ENCODE data around the gene VTI1A. TPM values are rescaled to one million over a fixed set of nuclear protein-coding genes. Genes with fewer than 3 reads are reported as not detected.
"Not testable (repeated sequence)": the region's sequence is repeated elsewhere in the genome, so short reads cannot be mapped to it uniquely, and the experiment has no call there.

The VTI1A gene
- total RNA-seq, 1 donor from 2014 or later = 33.6 TPM

- Mint-ChIP-seq H3K36me3 (ENCODE audit: low read depth) (no peaks in the 10 kb centered on the region), H3K27me3 (ENCODE audit: low read depth) (peaks cover 9% of the 10 kb centered on the region), H3K4me3 (ENCODE audit: low read depth) (no peak overlapping the region), H3K27ac (no peak overlapping the region), H3K4me1 (ENCODE audit: low read depth) (peaks cover 11% of the 10 kb centered on the region), H3K9me3 (no peaks in the 10 kb centered on the region)
- intact Hi-C loops (cut with micrococcal nuclease) = no loop called here
- no peak for DNase-seq (ENCODE audit: low spot score)
Observed at GRCh38 chr10:112492736-112493135, 45.7 kb downstream of the VTI1A start.

GRCh38 chr10:112497347-112497950 is 50.4 kb downstream of the VTI1A start:
- Mint-ChIP-seq H3K4me1 (ENCODE audit: low read depth) (peaks cover 5% of the 10 kb centered on the region), H3K9me3 (no peaks in the 10 kb centered on the region), H3K27me3 (ENCODE audit: low read depth) (peaks cover 6% of the 10 kb centered on the region), H3K27ac (no peak overlapping the region), H3K36me3 (ENCODE audit: low read depth) (peaks cover 3% of the 10 kb centered on the region), H3K4me3 (ENCODE audit: low read depth) (no peak overlapping the region)
- DNase-seq (ENCODE audit: low spot score) = no peak
- intact Hi-C loops (cut with micrococcal nuclease) = no loop called here

GRCh38 chr10:112498806-112499205 is 51.8 kb downstream of the VTI1A start:
- intact Hi-C loops (cut with micrococcal nuclease) = no loop called here

GRCh38 chr10:112499985-112500384 is 53.0 kb downstream of the VTI1A start:
- not testable (repeated sequence) for H3K36me3 Mint-ChIP-seq (ENCODE audit: low read depth); H3K27me3 Mint-ChIP-seq (ENCODE audit: low read depth); H3K27ac Mint-ChIP-seq

More at GRCh38 chr10:112498806-112499205, 51.8 kb downstream of the VTI1A start:
- no peak overlapping the region for H3K4me3 Mint-ChIP-seq (ENCODE audit: low read depth)
- no peaks in the 10 kb centered on the region for H3K9me3 Mint-ChIP-seq
- H3K27ac Mint-ChIP-seq = no peak overlapping the region
- peaks cover 3% of the 10 kb centered on the region for H3K36me3 Mint-ChIP-seq (ENCODE audit: low read depth)
- DNase-seq (ENCODE audit: low spot score) = no peak
- H3K27me3 Mint-ChIP-seq (ENCODE audit: low read depth) = peaks cover 3% of the 10 kb centered on the region
- peaks cover 5% of the 10 kb centered on the region for H3K4me1 Mint-ChIP-seq (ENCODE audit: low read depth)

GRCh38 chr10:112502536-112502935 is 55.5 kb downstream of the VTI1A start:
- H3K4me1 Mint-ChIP-seq (ENCODE audit: low read depth) = peaks cover 3% of the 10 kb centered on the region

More at GRCh38 chr10:112499985-112500384, 53.0 kb downstream of the VTI1A start:
- DNase-seq (ENCODE audit: low spot score); H3K9me3 Mint-ChIP-seq; H3K4me1 Mint-ChIP-seq (ENCODE audit: low read depth); H3K4me3 Mint-ChIP-seq (ENCODE audit: low read depth); intact Hi-C loops (cut with micrococcal nuclease): not testable (repeated sequence)

GRCh38 chr10:112503643-112504042 is 56.6 kb downstream of the VTI1A start:
- H3K4me3 Mint-ChIP-seq (ENCODE audit: low read depth) = no peak overlapping the region

More at GRCh38 chr10:112502536-112502935, 55.5 kb downstream of the VTI1A start:
- intact Hi-C loops (cut with micrococcal nuclease) = no loop called here
- DNase-seq (ENCODE audit: low spot score) = no peak
- H3K36me3 Mint-ChIP-seq (ENCODE audit: low read depth) = peaks cover 3% of the 10 kb centered on the region
- H3K4me3 Mint-ChIP-seq (ENCODE audit: low read depth) = no peak overlapping the region
- H3K27ac Mint-ChIP-seq = no peak overlapping the region
- H3K27me3 Mint-ChIP-seq (ENCODE audit: low read depth) = peaks cover 7% of the 10 kb centered on the region
- no peaks in the 10 kb centered on the region for H3K9me3 Mint-ChIP-seq

GRCh38 chr10:112507046-112507445 is 60.0 kb downstream of the VTI1A start:
- H3K4me1 Mint-ChIP-seq (ENCODE audit: low read depth) = peaks cover 1% of the 10 kb centered on the region

More at GRCh38 chr10:112503643-112504042, 56.6 kb downstream of the VTI1A start:
- peaks cover 8% of the 10 kb centered on the region for H3K27me3 Mint-ChIP-seq (ENCODE audit: low read depth)
- H3K9me3 Mint-ChIP-seq = no peaks in the 10 kb centered on the region
- intact Hi-C loops (cut with micrococcal nuclease) = no loop called here
- no peak overlapping the region for H3K27ac Mint-ChIP-seq
- DNase-seq (ENCODE audit: low spot score) = no peak
- H3K4me1 Mint-ChIP-seq (ENCODE audit: low read depth) = peaks cover 1% of the 10 kb centered on the region
- peaks cover 3% of the 10 kb centered on the region for H3K36me3 Mint-ChIP-seq (ENCODE audit: low read depth)

GRCh38 chr10:112507988-112508387 is 61.0 kb downstream of the VTI1A start:
- intact Hi-C loops (cut with micrococcal nuclease) = no loop called here
- H3K36me3 Mint-ChIP-seq (ENCODE audit: low read depth) = peaks cover 4% of the 10 kb centered on the region
- H3K4me3 Mint-ChIP-seq (ENCODE audit: low read depth) = no peak overlapping the region
- peaks cover 1% of the 10 kb centered on the region for H3K4me1 Mint-ChIP-seq (ENCODE audit: low read depth)
- no peaks in the 10 kb centered on the region for H3K9me3 Mint-ChIP-seq
- no peak overlapping the region for H3K27ac Mint-ChIP-seq
- peaks cover 12% of the 10 kb centered on the region for H3K27me3 Mint-ChIP-seq (ENCODE audit: low read depth)
- no peak for DNase-seq (ENCODE audit: low spot score)

More at GRCh38 chr10:112507046-112507445, 60.0 kb downstream of the VTI1A start:
- no peaks in the 10 kb centered on the region for H3K9me3 Mint-ChIP-seq
- H3K36me3 Mint-ChIP-seq (ENCODE audit: low read depth) = peaks cover 4% of the 10 kb centered on the region
- intact Hi-C loops (cut with micrococcal nuclease) = no loop called here
- no peak for DNase-seq (ENCODE audit: low spot score)
- H3K4me3 Mint-ChIP-seq (ENCODE audit: low read depth) = no peak overlapping the region
- H3K27ac Mint-ChIP-seq = no peak overlapping the region
- peaks cover 12% of the 10 kb centered on the region for H3K27me3 Mint-ChIP-seq (ENCODE audit: low read depth)

GRCh38 chr10:112509558-112510291 is 62.7 kb downstream of the VTI1A start:
- Mint-ChIP-seq H3K27me3 (ENCODE audit: low read depth) (peaks cover 9% of the 10 kb centered on the region), H3K27ac (no peak overlapping the region), H3K4me1 (ENCODE audit: low read depth) (no peaks in the 10 kb centered on the region), H3K4me3 (ENCODE audit: low read depth) (no peak overlapping the region), H3K36me3 (ENCODE audit: low read depth) (peaks cover 4% of the 10 kb centered on the region), H3K9me3 (no peaks in the 10 kb centered on the region)
- DNase-seq (ENCODE audit: low spot score) = no peak
- intact Hi-C loops (cut with micrococcal nuclease) = no loop called here

- H3K27ac Mint-ChIP-seq = no peak overlapping the region
- DNase-seq (ENCODE audit: low spot score) = no peak
Observed at GRCh38 chr10:112510384-112510783, 63.4 kb downstream of the VTI1A start.

GRCh38 chr10:112512294-112512693 is 65.3 kb downstream of the VTI1A start:
- Mint-ChIP-seq H3K27me3 (ENCODE audit: low read depth) (peaks cover 10% of the 10 kb centered on the region), H3K4me1 (ENCODE audit: low read depth) (no peaks in the 10 kb centered on the region), H3K27ac (no peak overlapping the region), H3K4me3 (ENCODE audit: low read depth) (no peak overlapping the region), H3K36me3 (ENCODE audit: low read depth) (peaks cover 4% of the 10 kb centered on the region), H3K9me3 (no peaks in the 10 kb centered on the region)
- intact Hi-C loops (cut with micrococcal nuclease) = no loop called here
- DNase-seq (ENCODE audit: low spot score) = no peak

More at GRCh38 chr10:112510384-112510783, 63.4 kb downstream of the VTI1A start:
- H3K9me3 Mint-ChIP-seq = no peaks in the 10 kb centered on the region
- H3K27me3 Mint-ChIP-seq (ENCODE audit: low read depth) = peaks cover 10% of the 10 kb centered on the region
- H3K4me1 Mint-ChIP-seq (ENCODE audit: low read depth) = no peaks in the 10 kb centered on the region
- intact Hi-C loops (cut with micrococcal nuclease) = no loop called here
- H3K36me3 Mint-ChIP-seq (ENCODE audit: low read depth) = peaks cover 4% of the 10 kb centered on the region
- no peak overlapping the region for H3K4me3 Mint-ChIP-seq (ENCODE audit: low read depth)

- Mint-ChIP-seq H3K9me3 (no peaks in the 10 kb centered on the region), H3K4me1 (ENCODE audit: low read depth) (peaks cover 4% of the 10 kb centered on the region), H3K36me3 (ENCODE audit: low read depth) (peaks cover 4% of the 10 kb centered on the region), H3K27me3 (ENCODE audit: low read depth) (peaks cover 6% of the 10 kb centered on the region), H3K27ac (no peak overlapping the region), H3K4me3 (ENCODE audit: low read depth) (no peak overlapping the region)
- no peak for DNase-seq (ENCODE audit: low spot score)
- intact Hi-C loops (cut with micrococcal nuclease) = no loop called here
Observed at GRCh38 chr10:112515126-112515525, 68.1 kb downstream of the VTI1A start.

- Mint-ChIP-seq H3K27me3 (ENCODE audit: low read depth) (peaks cover 6% of the 10 kb centered on the region), H3K27ac (no peak overlapping the region), H3K36me3 (ENCODE audit: low read depth) (peaks cover 4% of the 10 kb centered on the region), H3K9me3 (no peaks in the 10 kb centered on the region), H3K4me1 (ENCODE audit: low read depth) (peaks cover 4% of the 10 kb centered on the region), H3K4me3 (ENCODE audit: low read depth) (no peak overlapping the region)
- DNase-seq (ENCODE audit: low spot score) = no peak
- intact Hi-C loops (cut with micrococcal nuclease) = no loop called here
Observed at GRCh38 chr10:112515852-112516251, 68.8 kb downstream of the VTI1A start.

Data from activated T-helper 2 cell treated with anti-CD3 and anti-CD28 coated beads, Interferon-gamma antibody, Interleukin-2, Interleukin-4, amounts not matched to agents 10 μg/mL and 5 μg/mL and 100 μg/mL, durations not matched to agents 14 hours and 24 hours and 36 hours (primary cell).